BLaER1 treated with 17β-estradiol and CSF1 and Interleukin-3, amounts not matched to agents 10 nM and 100 nM (cell line): ENCODE results near the gene MYH14.

Experiments
- H3K27ac ChIP-seq, 11 experiments: shearing (Covaris generic); formaldehyde crosslinking; 2 replicates each; pipeline ENCODE4 v1.8.1; 2022
- H3K27me3 ChIP-seq, 11 experiments: shearing (Covaris generic); formaldehyde crosslinking; 2 replicates each; pipeline ENCODE4 v1.8.1; 2022
- H3K36me3 ChIP-seq, 11 experiments: shearing (Covaris generic); formaldehyde crosslinking; 2 replicates each; pipeline ENCODE4 v1.8.1; 2022
- H3K4me1 ChIP-seq, 10 experiments: shearing (Covaris generic); formaldehyde crosslinking; 2 replicates each; pipeline ENCODE4 v1.8.1; 2022
- H3K4me2 ChIP-seq, 11 experiments: shearing (Covaris generic); formaldehyde crosslinking; 2 replicates each; pipeline ENCODE4 v1.8.1; 2022
- H3K4me3 ChIP-seq, 10 experiments: shearing (Covaris generic); formaldehyde crosslinking; 2 replicates each; pipeline ENCODE4 v1.8.1; 2022
- H3K9ac ChIP-seq, 11 experiments: shearing (Covaris generic); formaldehyde crosslinking; 2 replicates each; pipeline ENCODE4 v1.8.1; 2022
- H3K9me3 ChIP-seq, 11 experiments: shearing (Covaris generic); formaldehyde crosslinking; replicated peaks in 1 of 11; 2 replicates each; pipeline ENCODE4 v1.8.1; 2022
- H4K20me1 ChIP-seq, 11 experiments: shearing (Covaris generic); formaldehyde crosslinking; 2 replicates each; pipeline ENCODE4 v1.8.1; 2022
- Cebpa-rat ChIP-seq, 11 experiments: shearing (Covaris generic); IDR thresholded peaks; 2 replicates each; pipeline ENCODE4 v1.8.1; 2022

MYH14 gene

GRCh38 chr19:50285833-50286232, 82.4 kb downstream of the MYH14 start:
- H3K4me3 ChIP-seq = no peak overlapping the region; a peak in 1 of 20 replicates
- peaks cover 0 to 5% (median 0%) of the 10 kb centered on the region in 11 experiments; a peak in 2 of 22 replicates for H3K36me3 ChIP-seq
- no peaks in the 10 kb centered on the region for H4K20me1 ChIP-seq
- no peak overlapping the region for H3K9ac ChIP-seq
- H3K27me3 ChIP-seq = 0 out of 22 replicates have a peak, but pooled peaks cover 0 to 2% (median 0%) of the 10 kb centered on the region in 11 experiments
- H3K4me2 ChIP-seq = no peak overlapping the region
- TF ChIP-seq Cebpa-rat (IDR thresholded peaks at IDR 0.05) = no peak
- H3K9me3 ChIP-seq = peaks cover 38 to 53% (median 48%) of the 10 kb centered on the region in 11 experiments
- no peak overlapping the region for H3K27ac ChIP-seq
- peaks cover 0 to 17% (median 3%) of the 10 kb centered on the region in 10 experiments; a peak in 9 of 20 replicates for H3K4me1 ChIP-seq

- Histone ChIP-seq H3K9ac (no peak overlapping the region), H3K4me1 (peaks cover 0 to 17% (median 3%) of the 10 kb centered on the region in 10 experiments; a peak in 9 of 20 replicates), H3K36me3 (peaks cover 0 to 5% (median 0%) of the 10 kb centered on the region in 11 experiments; a peak in 2 of 22 replicates), H3K9me3 (peaks cover 38 to 53% (median 48%) of the 10 kb centered on the region in 11 experiments), H3K4me3 (no peak overlapping the region; a peak in 1 of 20 replicates), H4K20me1 (no peaks in the 10 kb centered on the region), H3K27me3 (0 out of 22 replicates have a peak, but pooled peaks cover 0 to 4% (median 0%) of the 10 kb centered on the region in 11 experiments), H3K27ac (no peak overlapping the region), H3K4me2 (no peak overlapping the region)
- no peak for TF ChIP-seq Cebpa-rat (IDR thresholded peaks at IDR 0.05)
Observed at GRCh38 chr19:50286443-50286842, 83.0 kb downstream of the MYH14 start.

DNA sequence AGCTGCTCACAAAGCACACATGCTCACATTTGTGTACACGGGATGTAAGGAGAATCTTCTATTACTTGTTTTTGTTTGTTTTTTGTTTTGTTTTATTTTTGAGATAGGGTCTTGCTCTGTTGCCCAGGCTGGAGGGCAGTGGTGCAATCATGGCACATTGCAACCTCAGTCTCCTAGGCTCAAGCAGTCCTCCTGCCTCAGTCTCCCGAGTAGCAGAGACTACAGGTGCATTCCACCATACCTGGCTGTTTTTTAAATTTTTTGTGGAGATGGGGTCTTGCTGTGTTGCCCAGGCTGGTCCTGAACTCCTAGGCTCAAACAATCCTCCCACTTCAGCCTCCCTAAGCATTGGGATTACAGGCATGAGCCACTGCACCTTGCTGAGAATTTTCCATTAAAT, 83.9 kb downstream of the MYH14 start:
- H3K27me3 ChIP-seq = 0 out of 22 replicates have a peak, but pooled peaks cover 0 to 4% (median 0%) of the 10 kb centered on the region in 11 experiments
- H3K4me3 ChIP-seq = no peak overlapping the region

GRCh38 chr19:50288954-50289353, 85.5 kb downstream of the MYH14 start:
- H3K9ac ChIP-seq = no peak overlapping the region
- peaks cover 0 to 14% (median 12%) of the 10 kb centered on the region in 10 experiments; a peak in 17 of 20 replicates for H3K4me1 ChIP-seq
- no peaks in the 10 kb centered on the region for H4K20me1 ChIP-seq
- no peak overlapping the region for H3K27ac ChIP-seq
- H3K4me2 ChIP-seq = no peak overlapping the region
- no peak for TF ChIP-seq Cebpa-rat (IDR thresholded peaks at IDR 0.05)
- H3K9me3 ChIP-seq = peaks cover 38 to 53% (median 48%) of the 10 kb centered on the region in 11 experiments
- no peak overlapping the region for H3K4me3 ChIP-seq
- H3K27me3 ChIP-seq = 0 out of 22 replicates have a peak, but pooled peaks cover 0 to 4% (median 0%) of the 10 kb centered on the region in 11 experiments
- H3K36me3 ChIP-seq = peaks cover 0 to 5% (median 0%) of the 10 kb centered on the region in 11 experiments; a peak in 2 of 22 replicates

More for the DNA sequence above, 83.9 kb downstream of the MYH14 start:
- Histone ChIP-seq H4K20me1 (no peaks in the 10 kb centered on the region), H3K9me3 (peaks cover 38 to 53% (median 48%) of the 10 kb centered on the region in 11 experiments), H3K36me3 (peaks cover 0 to 5% (median 0%) of the 10 kb centered on the region in 11 experiments; a peak in 2 of 22 replicates), H3K4me2 (no peak overlapping the region), H3K9ac (no peak overlapping the region), H3K4me1 (peaks cover 0 to 11% (median 2%) of the 10 kb centered on the region in 10 experiments; a peak in 10 of 20 replicates), H3K27ac (no peak overlapping the region)
- no peak for TF ChIP-seq Cebpa-rat (IDR thresholded peaks at IDR 0.05)

DNA sequence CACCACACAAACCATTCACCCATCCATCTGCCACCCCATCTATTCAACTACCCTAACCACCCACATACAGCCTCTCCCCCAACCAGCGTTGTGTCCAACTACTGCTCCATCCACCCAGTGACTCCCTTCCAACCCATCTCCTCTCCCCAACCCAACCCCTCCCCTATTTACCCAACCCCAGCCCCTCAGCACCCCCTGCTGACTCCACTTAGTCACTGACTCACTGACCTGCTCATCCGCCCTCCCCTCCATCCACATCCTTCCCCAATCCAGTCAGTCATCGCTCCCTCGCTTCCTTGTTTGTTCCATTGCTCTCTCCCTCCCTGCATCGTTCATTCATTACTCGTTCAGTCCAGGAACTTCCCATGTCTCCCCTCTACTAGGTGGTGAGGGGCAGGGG, 86.6 kb downstream of the MYH14 start:
- H3K9me3 ChIP-seq = peaks cover 35 to 45% (median 43%) of the 10 kb centered on the region in 11 experiments
- no peak overlapping the region for H3K27ac ChIP-seq
- H3K4me2 ChIP-seq = no peak overlapping the region
- 0 out of 22 replicates have a peak, but pooled peaks cover 0 to 4% (median 0%) of the 10 kb centered on the region in 11 experiments for H3K27me3 ChIP-seq
- peaks cover 0 to 5% (median 0%) of the 10 kb centered on the region in 11 experiments; a peak in 2 of 22 replicates for H3K36me3 ChIP-seq
- H3K4me1 ChIP-seq = peaks cover 0 to 14% (median 12%) of the 10 kb centered on the region in 10 experiments; a peak in 17 of 20 replicates
- H4K20me1 ChIP-seq = no peaks in the 10 kb centered on the region
- no peak overlapping the region for H3K9ac ChIP-seq
- H3K4me3 ChIP-seq = no peak overlapping the region
- no peak for TF ChIP-seq Cebpa-rat (IDR thresholded peaks at IDR 0.05)

DNA sequence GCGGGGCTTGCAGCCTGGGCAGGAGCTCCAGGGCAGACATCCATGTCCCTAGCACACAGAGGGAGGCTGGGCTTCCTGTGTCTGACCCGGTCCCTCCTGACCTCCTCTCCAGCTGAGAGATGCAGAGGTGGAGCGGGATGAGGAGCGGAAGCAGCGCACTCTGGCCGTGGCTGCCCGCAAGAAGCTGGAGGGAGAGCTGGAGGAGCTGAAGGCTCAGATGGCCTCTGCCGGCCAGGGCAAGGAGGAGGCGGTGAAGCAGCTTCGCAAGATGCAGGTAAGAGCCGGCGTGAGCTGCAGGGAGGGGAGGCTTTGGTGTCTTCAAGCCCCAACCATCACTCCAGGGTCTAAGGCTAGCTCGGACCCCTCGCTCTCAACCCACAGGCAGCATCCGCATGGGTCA, 87.4 kb downstream of the MYH14 start:
- no peaks in the 10 kb centered on the region for H4K20me1 ChIP-seq
- H3K4me2 ChIP-seq = no peak overlapping the region
- 0 out of 22 replicates have a peak, but pooled peaks cover 0 to 4% (median 0%) of the 10 kb centered on the region in 11 experiments for H3K27me3 ChIP-seq
- peaks cover 28 to 38% (median 36%) of the 10 kb centered on the region in 11 experiments for H3K9me3 ChIP-seq
- TF ChIP-seq Cebpa-rat (IDR thresholded peaks at IDR 0.05) = no peak
- no peak overlapping the region for H3K27ac ChIP-seq
- no peak overlapping the region for H3K4me3 ChIP-seq
- no peak overlapping the region for H3K9ac ChIP-seq
- H3K36me3 ChIP-seq = peaks cover 0 to 5% (median 0%) of the 10 kb centered on the region in 11 experiments; a peak in 2 of 22 replicates
- H3K4me1 ChIP-seq = peaks cover 0 to 14% (median 12%) of the 10 kb centered on the region in 10 experiments; a peak in 17 of 20 replicates

GRCh38 chr19:50292216-50292827, 88.9 kb downstream of the MYH14 start:
- no peak overlapping the region for H3K27ac ChIP-seq

GRCh38 chr19:50293263-50294004, 90.0 kb downstream of the MYH14 start:
- Histone ChIP-seq H3K27me3 (0 out of 22 replicates have a peak, but pooled peaks cover 0 to 4% (median 0%) of the 10 kb centered on the region in 11 experiments), H3K9me3 (peaks cover 6 to 11% (median 9%) of the 10 kb centered on the region in 11 experiments; a peak in 12 of 22 replicates), H3K27ac (no peak overlapping the region; a peak in 1 of 22 replicates), H3K4me1 (peaks cover 0 to 14% (median 12%) of the 10 kb centered on the region in 10 experiments; a peak in 17 of 20 replicates), H3K4me3 (no peak overlapping the region), H3K9ac (no peak overlapping the region), H4K20me1 (no peaks in the 10 kb centered on the region), H3K36me3 (no peaks in the 10 kb centered on the region), H3K4me2 (peak overlapping the region in 10 of 11 experiments; percentile 27 to 60 (median 47); a peak in 17 of 22 replicates)
- no peak for TF ChIP-seq Cebpa-rat (IDR thresholded peaks at IDR 0.05)

More at GRCh38 chr19:50292216-50292827, 88.9 kb downstream of the MYH14 start:
- H4K20me1 ChIP-seq = no peaks in the 10 kb centered on the region
- H3K27me3 ChIP-seq = 0 out of 22 replicates have a peak, but pooled peaks cover 0 to 4% (median 0%) of the 10 kb centered on the region in 11 experiments
- no peak overlapping the region for H3K9ac ChIP-seq
- no peak overlapping the region for H3K4me3 ChIP-seq
- peaks cover 12 to 22% (median 20%) of the 10 kb centered on the region in 11 experiments; a peak in 19 of 22 replicates for H3K9me3 ChIP-seq
- H3K4me1 ChIP-seq = peaks cover 0 to 14% (median 12%) of the 10 kb centered on the region in 10 experiments; a peak in 17 of 20 replicates
- TF ChIP-seq Cebpa-rat (IDR thresholded peaks at IDR 0.05) = no peak
- no peaks in the 10 kb centered on the region for H3K36me3 ChIP-seq
- H3K4me2 ChIP-seq = peak overlapping the region in 5 of 11 experiments; percentile 33 to 60 (median 53); a peak in 3 of 22 replicates
